ENCODE measurements around the gene NELL1. TPM values are rescaled to one million over a fixed set of nuclear protein-coding genes. Genes with fewer than 3 reads are reported as not detected.

NELL1 gene
- total and polyA plus RNA-seq, 2 donors (not counting 3 experiments of a cell fraction or from before 2014, with no cell fraction given), result not detected

- Histone ChIP-seq H3K4me1 (ENCODE audit: control insufficient read depth, extremely low read depth, insufficient read depth, low read length) (no peaks in the 10 kb centered on the region), H3K79me2 (ENCODE audit: control insufficient read depth, insufficient read depth, low read length) (no peaks in the 10 kb centered on the region), H2AFZ (ENCODE audit: low read depth, low read length) (no peak overlapping the region), H3K4me2 (ENCODE audit: insufficient read depth, low read length) (no peak overlapping the region), H3K36me3 (ENCODE audit: control insufficient read depth in 2 of 2, extremely low read depth in 1 of 2, insufficient read depth in 2 of 2, low read length in 2 of 2) (no peaks in the 10 kb centered on the region), H3K27ac (ENCODE audit: insufficient read depth, low read depth, low read length) (no peak overlapping the region), H3K9me3 (replicated peaks; ENCODE audit: control insufficient read depth, insufficient read depth, low read length) (peaks cover 3% of the 10 kb centered on the region), H3K9ac (replicated peaks; ENCODE audit: extremely low read depth, insufficient read depth, low read length) (no peak overlapping the region), H4K20me1 (replicated peaks; ENCODE audit: control insufficient read depth, extremely low read depth, insufficient read depth, low read length) (no peaks in the 10 kb centered on the region), H3K9me1 (replicated peaks; ENCODE audit: control insufficient read depth, extremely low read depth, insufficient read depth, low read length) (no peaks in the 10 kb centered on the region), H3K4me3 (replicated peaks in 1 of 3; ENCODE audit: insufficient read depth in 1 of 3, low read depth in 1 of 3, low read length in 3 of 3) (no peak overlapping the region), H3K27me3 (ENCODE audit: control insufficient read depth in 2 of 2, insufficient read depth in 2 of 2, low read length in 2 of 2) (no peaks in the 10 kb centered on the region)
- intact Hi-C loops (cut with micrococcal nuclease) (no loop called here), dilution Hi-C loops (cut with MboI; ENCODE audit: extremely low pct_ligation_motif_present, low sequenced_read_pairs) (no loop called here)
- DNase-seq (ENCODE audit: low read depth, low spot score), result no peak
- POLR2A ChIA-PET, result no interaction called here
- BruUV-seq (replicated peaks), result no TSS peak
- TF ChIP-seq POLR2AphosphoS5 (IDR thresholded peaks at IDR 0.05; ENCODE audit: insufficient read depth, low read depth, low read length) (no peak), EZH2 (IDR thresholded peaks at IDR 0.05; ENCODE audit: borderline replicate concordance, low read depth, low read length, severe bottlenecking) (no peak), GATA2 (IDR thresholded peaks at IDR 0.05; ENCODE audit: insufficient read depth, insufficient read length, low read depth, low read length) (no peak), MYC (IDR thresholded peaks at IDR 0.05; ENCODE audit: low read depth, low read length) (no peak), POLR2A (IDR thresholded peaks at IDR 0.05; ENCODE audit: low read depth, low read length) (no peak), JUN (IDR thresholded peaks at IDR 0.05; ENCODE audit: borderline replicate concordance, insufficient read depth, insufficient read length, low read depth) (no peak), FOS (IDR thresholded peaks at IDR 0.05; ENCODE audit: borderline replicate concordance, insufficient read depth, low read length) (no peak)
- TF ChIP-seq, protein P1, sequence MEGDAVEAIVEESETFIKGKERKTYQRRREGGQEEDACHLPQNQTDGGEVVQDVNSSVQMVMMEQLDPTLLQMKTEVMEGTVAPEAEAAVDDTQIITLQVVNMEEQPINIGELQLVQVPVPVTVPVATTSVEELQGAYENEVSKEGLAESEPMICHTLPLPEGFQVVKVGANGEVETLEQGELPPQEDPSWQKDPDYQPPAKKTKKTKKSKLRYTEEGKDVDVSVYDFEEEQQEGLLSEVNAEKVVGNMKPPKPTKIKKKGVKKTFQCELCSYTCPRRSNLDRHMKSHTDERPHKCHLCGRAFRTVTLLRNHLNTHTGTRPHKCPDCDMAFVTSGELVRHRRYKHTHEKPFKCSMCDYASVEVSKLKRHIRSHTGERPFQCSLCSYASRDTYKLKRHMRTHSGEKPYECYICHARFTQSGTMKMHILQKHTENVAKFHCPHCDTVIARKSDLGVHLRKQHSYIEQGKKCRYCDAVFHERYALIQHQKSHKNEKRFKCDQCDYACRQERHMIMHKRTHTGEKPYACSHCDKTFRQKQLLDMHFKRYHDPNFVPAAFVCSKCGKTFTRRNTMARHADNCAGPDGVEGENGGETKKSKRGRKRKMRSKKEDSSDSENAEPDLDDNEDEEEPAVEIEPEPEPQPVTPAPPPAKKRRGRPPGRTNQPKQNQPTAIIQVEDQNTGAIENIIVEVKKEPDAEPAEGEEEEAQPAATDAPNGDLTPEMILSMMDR (IDR thresholded peaks at IDR 0.05; ENCODE audit: extremely low read depth in 1 of 2, insufficient read depth in 1 of 2, low read depth in 1 of 2, low read length in 2 of 2), result no peak
- TF ChIP-seq, protein P2, sequence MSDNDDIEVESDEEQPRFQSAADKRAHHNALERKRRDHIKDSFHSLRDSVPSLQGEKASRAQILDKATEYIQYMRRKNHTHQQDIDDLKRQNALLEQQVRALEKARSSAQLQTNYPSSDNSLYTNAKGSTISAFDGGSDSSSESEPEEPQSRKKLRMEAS (IDR thresholded peaks at IDR 0.05; ENCODE audit: insufficient read depth, insufficient read length), result no peak
- no peak for FAIRE-seq
- CTCF ChIA-PET, result no interaction called here
Measured at GRCh38 chr11:21056644-21057043, 387.3 kb downstream of the NELL1 start.

All from endothelial cell of umbilical vein (primary cell).